Transverse colon (tissue), 4 donors: ENCODE results near the gene GABRR3.

Experiments used
- CTCF ChIP-seq, 5 experiments: fragments of 200-600 bp in 3 of 5; fragments of 450-650 bp in 2 of 5; sonication (generic) in 3 of 5; IDR thresholded peaks; 1 replicate in 2 of 5; 2 replicates in 3 of 5; pipeline ENCODE4 v1.5.1; 2016 to 2017; ENCODE audit warnings: antibody characterized with exemption in 5 of 5, inconsistent platforms in 3 of 5, mild to moderate bottlenecking in 2 of 5, moderate library complexity in 1 of 5
- EP300 ChIP-seq: sonication (generic); formaldehyde crosslinking; IDR thresholded peaks from one replicate; pipeline ENCODE4 v1.6.1; 2017; ENCODE audit warnings: antibody characterized with exemption, low read depth
- POLR2A ChIP-seq: fragments of 450-650 bp; IDR thresholded peaks from one replicate; pipeline ENCODE4 v1.6.1; 2016; ENCODE audit warnings: antibody characterized with exemption, mild to moderate bottlenecking, moderate library complexity
- POLR2AphosphoS5 ChIP-seq, 3 donors: sonication (generic); formaldehyde crosslinking; IDR thresholded peaks; one replicate each; pipeline ENCODE4 v1.6.1; 2016; ENCODE audit warnings: antibody characterized with exemption in 3 of 3

- TF ChIP-seq POLR2AphosphoS5 (IDR thresholded peaks at IDR 0.05) (no peak), EP300 (no peak), CTCF (IDR thresholded peaks at IDR 0.05) (no peak), POLR2A (no peak)
Measured at GRCh38 chr3:98010194-98010882, 24.8 kb downstream of the GABRR3 start.
